Right lobe of liver (tissue), 4 donors: Measurements from ENCODE around the gene STK4.
A peak's percentile ranks its signal among the peaks of the same experiment; 100 is the strongest.

ENCODE experiments used
- POLR2A ChIP-seq: fragments of 450-650 bp; IDR thresholded peaks from one replicate; pipeline ENCODE4 v1.6.1; 2017; ENCODE audit warnings: antibody characterized with exemption, mild to moderate bottlenecking
- TF ChIP-seq, protein P1 (sequence below), 4 donors: fragments of 200-600 bp in 3 of 4; fragments of 450-650 bp in 1 of 4; IDR thresholded peaks; one replicate each; pipeline versions ENCODE4 v1.5.1 to v1.8.0; 2016 to 2022; ENCODE audit warnings: antibody characterized with exemption in 4 of 4, mild to moderate bottlenecking in 2 of 4
- donor health status: DM: no; HTN: no; CAD: no.
- donor health status: DM: no; HTN: no; CAD: no.
- donor health status: DM: no; HTN: yes; CAD: no.

DNA sequence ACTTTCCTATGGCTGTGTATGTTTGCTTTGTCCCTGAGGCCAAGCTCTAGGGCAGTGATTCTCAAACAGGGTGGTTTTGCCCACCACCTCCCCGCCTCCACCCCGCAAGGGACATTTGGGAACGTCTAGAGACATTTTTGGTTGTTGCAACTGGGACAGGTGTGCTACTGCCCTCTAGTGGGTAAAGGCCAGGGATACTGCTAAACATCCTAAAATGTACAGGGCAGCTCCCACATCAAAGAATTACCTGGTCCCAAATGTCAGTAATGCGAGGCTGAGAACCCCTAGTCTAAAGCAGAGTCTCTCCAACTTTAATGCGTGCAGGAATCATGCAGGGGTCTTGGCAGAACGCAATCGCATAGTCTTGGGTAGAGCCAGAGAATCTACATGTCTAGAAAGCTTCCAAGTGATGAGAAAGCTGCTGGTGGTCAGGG, 129.5 kb downstream of the STK4 start:
- TF ChIP-seq, protein P1, sequence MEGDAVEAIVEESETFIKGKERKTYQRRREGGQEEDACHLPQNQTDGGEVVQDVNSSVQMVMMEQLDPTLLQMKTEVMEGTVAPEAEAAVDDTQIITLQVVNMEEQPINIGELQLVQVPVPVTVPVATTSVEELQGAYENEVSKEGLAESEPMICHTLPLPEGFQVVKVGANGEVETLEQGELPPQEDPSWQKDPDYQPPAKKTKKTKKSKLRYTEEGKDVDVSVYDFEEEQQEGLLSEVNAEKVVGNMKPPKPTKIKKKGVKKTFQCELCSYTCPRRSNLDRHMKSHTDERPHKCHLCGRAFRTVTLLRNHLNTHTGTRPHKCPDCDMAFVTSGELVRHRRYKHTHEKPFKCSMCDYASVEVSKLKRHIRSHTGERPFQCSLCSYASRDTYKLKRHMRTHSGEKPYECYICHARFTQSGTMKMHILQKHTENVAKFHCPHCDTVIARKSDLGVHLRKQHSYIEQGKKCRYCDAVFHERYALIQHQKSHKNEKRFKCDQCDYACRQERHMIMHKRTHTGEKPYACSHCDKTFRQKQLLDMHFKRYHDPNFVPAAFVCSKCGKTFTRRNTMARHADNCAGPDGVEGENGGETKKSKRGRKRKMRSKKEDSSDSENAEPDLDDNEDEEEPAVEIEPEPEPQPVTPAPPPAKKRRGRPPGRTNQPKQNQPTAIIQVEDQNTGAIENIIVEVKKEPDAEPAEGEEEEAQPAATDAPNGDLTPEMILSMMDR (IDR thresholded peaks at IDR 0.05), result peak; percentile 55 to 76 (median 74)
- TF ChIP-seq POLR2A, result no peak
